Common myeloid progenitor, CD34-positive (primary cell): ENCODE results near the gene HDAC4.
A peak's percentile ranks its signal among the peaks of the same experiment; 100 is the strongest.

ENCODE experiments used
- CTCF ChIA-PET: fragments of 350-600 bp; sonication (Branson Sonifier 250); formaldehyde crosslinking; loops from one replicate; lab custom pipeline; 2021; ENCODE audit warnings: antibody characterized with exemption; lab: Charles Lee
- POLR2A ChIA-PET: fragments of 350-600 bp; sonication (Branson Sonifier 250); formaldehyde crosslinking; loops from one replicate; lab custom pipeline; 2021; ENCODE audit warnings: antibody characterized with exemption; lab: Charles Lee
- DNase-seq, 3 donors: peaks; one replicate each; pipeline versions ENCODE4 v3.0.0 to v3.0.0-alpha.2; 2013
- H3K27ac ChIP-seq, 2 experiments: 1 replicate in 1 of 2; 2 replicates in 1 of 2; pipeline ENCODE4 v1.7.0; 2013; ENCODE audit warnings: inconsistent platforms in 2 of 2, low read length in 2 of 2, mild to moderate bottlenecking in 2 of 2, low read depth in 1 of 2, moderate library complexity in 1 of 2; ENCODE audit not compliant: severe bottlenecking in 2 of 2, insufficient read depth in 1 of 2, poor library complexity in 1 of 2
- H3K27me3 ChIP-seq, 5 experiments: replicated peaks in 2 of 5; 1 replicate in 3 of 5; 2 replicates in 2 of 5; pipeline versions ENCODE4 v1.6.1 to v1.7.0; 2013; ENCODE audit warnings: low read length in 4 of 5, mild to moderate bottlenecking in 2 of 5, moderate library complexity in 2 of 5, inconsistent platforms in 1 of 5; ENCODE audit not compliant: insufficient read depth in 5 of 5, control insufficient read depth in 4 of 5
- H3K36me3 ChIP-seq, 4 experiments: 1 replicate in 2 of 4; 2 replicates in 2 of 4; pipeline versions ENCODE4 v1.6.1 to v1.7.0; 2013; ENCODE audit warnings: low read length in 3 of 4, control low read depth in 1 of 4, mild to moderate bottlenecking in 1 of 4; ENCODE audit not compliant: control insufficient read depth in 4 of 4, insufficient read depth in 4 of 4
- H3K4me1 ChIP-seq, 4 experiments: 1 replicate in 3 of 4; 2 replicates in 1 of 4; pipeline versions ENCODE4 v1.6.1 to v1.7.1; 2013; ENCODE audit warnings: low read length in 3 of 4, mild to moderate bottlenecking in 3 of 4, control low read depth in 1 of 4, inconsistent platforms in 1 of 4, moderate library complexity in 1 of 4; ENCODE audit not compliant: control insufficient read depth in 4 of 4, insufficient read depth in 4 of 4; ENCODE audit errors: control extremely low read depth in 1 of 4
- H3K4me3 ChIP-seq, 7 experiments: 1 replicate in 4 of 7; 2 replicates in 3 of 7; pipeline versions ENCODE4 v1.5.1 to v1.7.0; 2013; ENCODE audit warnings: mild to moderate bottlenecking in 7 of 7, low read length in 6 of 7, moderate library complexity in 6 of 7, inconsistent platforms in 2 of 7, low read depth in 2 of 7, control low read depth in 1 of 7; ENCODE audit not compliant: insufficient read depth in 4 of 7, control insufficient read depth in 1 of 7; ENCODE audit errors: extremely low read depth in 1 of 7
- H3K9me3 ChIP-seq, 5 experiments: 1 replicate in 4 of 5; 2 replicates in 1 of 5; pipeline versions ENCODE4 v1.6.1 to v1.7.1; 2013; ENCODE audit warnings: low read length in 4 of 5, mild to moderate bottlenecking in 2 of 5, inconsistent platforms in 1 of 5, low read depth in 1 of 5, moderate library complexity in 1 of 5; ENCODE audit not compliant: control insufficient read depth in 4 of 5, insufficient read depth in 2 of 5; ENCODE audit errors: control extremely low read depth in 1 of 5
- WGBS: methylation state at CpG from one replicate; pipeline ENCODE4 v1.1.5; 2013; ENCODE audit not compliant: insufficient coverage; 5-methylcytosine and 5-hydroxymethylcytosine counted together

HDAC4 gene

GRCh38 chr2:239372835-239373234 lies 28.0 kb downstream of the HDAC4 start:
- Histone ChIP-seq H3K27me3 (no peaks in the 10 kb centered on the region), H3K4me1 (no peaks in the 10 kb centered on the region), H3K9me3 (no peaks in the 10 kb centered on the region), H3K36me3 (peaks cover 0 to 5% (median under 1%) of the 10 kb centered on the region in 4 experiments), H3K4me3 (no peak overlapping the region), H3K27ac (no peak overlapping the region)
- no peak for DNase-seq
- 96% methylated on average over 13 of the region's 13 CpGs for WGBS
- POLR2A ChIA-PET = no interaction called here
- CTCF ChIA-PET = interaction anchor here (0.8 kb wide), 1 partner anchor 11 kb away, joined by 3 read pairs; no protein-coding TSS in a partner anchor

DNA sequence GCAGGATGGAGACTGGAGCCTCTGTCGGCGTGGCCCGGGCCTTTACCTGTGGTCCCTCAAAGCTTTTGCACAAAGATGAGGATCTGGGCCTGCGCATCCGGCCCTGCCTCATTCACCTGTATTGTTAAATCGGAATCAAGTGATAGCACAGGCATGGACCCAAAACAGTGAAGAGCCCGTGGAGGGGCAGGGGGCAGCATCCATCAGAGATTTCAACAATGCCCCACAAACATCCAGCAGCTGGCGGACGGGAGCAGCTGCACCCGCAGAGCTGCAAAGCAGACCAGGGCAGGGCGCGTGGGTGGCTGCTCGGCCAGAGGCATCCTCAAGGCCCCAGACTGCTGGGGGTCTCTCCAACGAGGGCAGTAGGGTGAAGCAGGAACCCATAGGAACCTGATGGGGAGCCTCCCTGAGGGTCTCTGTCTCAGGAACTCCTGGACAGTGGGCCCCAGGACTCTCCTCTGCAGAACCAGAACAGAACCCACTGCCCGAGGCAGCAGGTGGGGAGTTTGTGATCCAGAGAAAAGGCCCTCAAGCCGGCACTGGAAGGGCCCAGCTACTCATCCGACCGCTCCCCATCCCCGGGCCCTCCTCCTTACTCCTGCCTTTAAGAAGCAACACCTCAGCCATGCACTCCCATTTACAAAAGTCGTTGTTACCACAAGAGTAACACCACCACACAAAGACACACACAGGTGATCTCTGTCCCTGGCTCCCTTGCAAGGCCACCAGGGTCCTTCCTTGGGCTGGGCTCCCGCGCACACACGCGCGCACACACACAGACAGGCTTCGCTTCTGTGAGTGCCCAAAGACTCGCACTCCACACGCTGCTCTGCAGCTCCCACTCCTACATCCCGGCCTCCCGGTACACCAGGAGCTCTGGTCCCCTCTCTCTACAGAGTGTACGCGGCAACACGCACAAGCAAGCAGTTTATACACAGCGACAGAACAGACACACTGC lies 28.8 kb downstream of the HDAC4 start:
- Histone ChIP-seq H3K9me3 (no peaks in the 10 kb centered on the region), H3K27ac (no peak overlapping the region), H3K27me3 (no peaks in the 10 kb centered on the region), H3K4me3 (no peak overlapping the region), H3K36me3 (peaks cover 0 to 5% (median 0%) of the 10 kb centered on the region in 4 experiments), H3K4me1 (no peaks in the 10 kb centered on the region)
- POLR2A ChIA-PET = no interaction called here
- CTCF ChIA-PET = no interaction called here
- WGBS = 89% methylated on average over 18 of the region's 34 CpGs
- no peak for DNase-seq

- Histone ChIP-seq H3K36me3 (peaks cover 0 to 3% (median 0%) of the 10 kb centered on the region in 4 experiments), H3K4me1 (no peaks in the 10 kb centered on the region), H3K27me3 (no peaks in the 10 kb centered on the region), H3K4me3 (no peak overlapping the region), H3K27ac (no peak overlapping the region), H3K9me3 (no peaks in the 10 kb centered on the region)
- 98% methylated on average over 10 of the region's 13 CpGs for WGBS
- ChIA-PET POLR2A (no interaction called here), CTCF (no interaction called here)
- DNase-seq = no peak
These were observed 29.7 kb downstream of the HDAC4 start for GRCh38 chr2:239370876-239371725.

DNA sequence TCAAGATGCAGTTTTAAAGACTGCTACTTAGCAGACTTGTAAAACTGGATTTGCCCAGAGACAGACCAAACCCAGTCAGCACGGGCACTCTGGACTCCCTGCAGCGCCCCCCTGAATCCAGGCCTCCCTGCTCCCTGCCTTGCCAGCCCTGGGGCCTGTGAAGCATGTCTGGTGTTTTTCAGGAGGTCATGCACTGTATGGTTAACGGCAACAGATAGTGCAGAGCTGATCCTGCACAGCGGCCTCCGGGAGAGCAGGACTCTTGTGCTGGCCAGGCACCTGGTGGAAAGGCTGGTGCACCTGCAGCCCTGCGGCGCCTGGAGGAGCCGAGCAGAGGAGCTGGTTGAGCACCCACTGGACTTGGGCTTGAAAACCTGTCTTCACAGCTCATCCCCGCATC lies 30.4 kb downstream of the HDAC4 start:
- Histone ChIP-seq H3K27me3 (no peaks in the 10 kb centered on the region), H3K4me1 (no peaks in the 10 kb centered on the region), H3K36me3 (peaks cover 0 to 3% (median 0%) of the 10 kb centered on the region in 4 experiments), H3K27ac (no peak overlapping the region), H3K4me3 (no peak overlapping the region), H3K9me3 (no peaks in the 10 kb centered on the region)
- DNase-seq = no peak
- POLR2A ChIA-PET = no interaction called here
- WGBS = 98% methylated on average over 9 of the region's 9 CpGs
- CTCF ChIA-PET = no interaction called here

- ChIA-PET CTCF (no interaction called here), POLR2A (no interaction called here)
- Histone ChIP-seq H3K36me3 (no peaks in the 10 kb centered on the region), H3K4me3 (no peak overlapping the region), H3K9me3 (no peaks in the 10 kb centered on the region), H3K4me1 (no peaks in the 10 kb centered on the region), H3K27me3 (no peaks in the 10 kb centered on the region), H3K27ac (peak overlapping the region in 1 of 2 experiments; percentile 44)
- DNase-seq = peak; percentile 18 to 50 (median 25)
- 95% methylated on average over 17 of the region's 20 CpGs for WGBS
These were observed 31.1 kb downstream of the HDAC4 start for GRCh38 chr2:239369631-239370161.

DNA sequence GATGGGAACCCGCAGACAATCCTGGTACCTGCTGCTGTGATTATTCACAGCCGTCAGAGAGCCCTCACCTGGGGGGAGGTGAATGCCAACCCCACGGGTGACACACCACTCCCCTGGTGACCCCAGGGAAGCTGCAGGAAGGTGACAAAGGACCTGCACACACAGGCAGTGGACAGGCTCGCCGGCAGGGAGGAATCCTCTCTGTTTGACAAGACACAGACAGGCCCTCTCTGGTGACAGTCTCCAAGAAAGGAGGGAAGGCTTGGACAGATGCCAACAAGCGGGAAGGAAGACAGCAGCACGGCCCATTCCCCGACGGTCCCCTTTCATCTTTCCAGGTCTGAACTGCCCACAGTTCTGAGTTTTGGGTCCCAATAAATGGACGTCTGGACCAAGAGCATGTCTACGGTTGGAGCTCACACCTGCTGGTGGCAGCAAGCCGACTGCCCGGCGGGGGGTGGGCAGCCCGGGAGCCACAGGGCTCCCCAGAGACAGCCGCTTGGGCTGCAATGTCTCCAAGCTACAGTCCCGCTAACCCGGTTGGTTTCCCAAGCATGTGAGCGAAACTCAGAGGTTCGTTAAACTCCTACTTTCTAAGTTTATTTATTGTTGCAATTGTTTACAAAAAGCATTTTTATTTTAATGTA lies 31.8 kb downstream of the HDAC4 start:
- Histone ChIP-seq H3K4me3 (no peak overlapping the region), H3K4me1 (no peaks in the 10 kb centered on the region), H3K36me3 (no peaks in the 10 kb centered on the region), H3K9me3 (no peaks in the 10 kb centered on the region), H3K27ac (no peak overlapping the region), H3K27me3 (no peaks in the 10 kb centered on the region)
- CTCF ChIA-PET = no interaction called here
- POLR2A ChIA-PET = no interaction called here
- no peak for DNase-seq
- 97% methylated on average over 13 of the region's 20 CpGs for WGBS
